Astrocyte of the hippocampus (primary cell): ENCODE measurements around the gene RAB30.

Experiments
- DNase-seq: peaks from one replicate; pipeline ENCODE4 v3.0.0; 2011; ENCODE audit warnings: low read depth, low spot score

RAB30 gene, protein sequence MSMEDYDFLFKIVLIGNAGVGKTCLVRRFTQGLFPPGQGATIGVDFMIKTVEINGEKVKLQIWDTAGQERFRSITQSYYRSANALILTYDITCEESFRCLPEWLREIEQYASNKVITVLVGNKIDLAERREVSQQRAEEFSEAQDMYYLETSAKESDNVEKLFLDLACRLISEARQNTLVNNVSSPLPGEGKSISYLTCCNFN

DNA sequence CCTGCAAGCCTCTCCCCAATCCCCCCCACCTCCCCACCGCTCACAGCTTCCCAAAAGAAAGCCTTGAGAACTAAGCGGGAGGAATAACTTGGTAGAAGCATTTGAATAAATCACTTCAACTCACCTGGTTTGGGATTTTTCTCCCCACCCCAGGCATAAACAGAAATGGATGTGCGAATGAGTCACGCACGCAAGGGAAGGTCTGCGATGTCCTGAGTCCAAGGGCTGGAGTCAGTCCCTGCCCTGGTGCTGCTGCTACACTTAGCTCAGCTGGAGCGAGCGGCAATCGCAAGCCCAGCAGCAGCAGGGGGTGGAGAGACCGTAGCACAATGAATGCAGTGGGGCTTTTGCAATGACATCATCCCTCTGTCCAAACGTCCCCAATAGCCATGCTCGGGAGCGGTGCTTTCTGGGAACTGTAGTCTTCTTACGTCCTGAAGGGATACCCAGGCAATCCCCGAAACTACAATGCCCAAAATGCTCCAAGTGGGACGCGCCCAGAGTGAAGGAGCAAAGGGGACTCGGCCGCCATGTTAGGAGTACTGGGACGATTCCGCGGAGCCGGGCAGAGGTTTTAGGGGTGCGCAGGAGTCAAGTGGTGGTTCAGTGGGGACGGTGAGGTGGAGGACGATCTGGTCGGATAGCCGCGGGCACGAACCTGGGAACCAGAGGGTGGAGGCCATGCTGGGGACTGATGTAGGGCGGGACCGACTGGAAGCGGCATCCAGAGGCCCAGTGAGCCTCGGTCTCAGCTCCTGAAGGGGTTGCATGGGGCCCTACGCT lies at the start of gene RAB30:
RAB30 (minus strand) TSS at position 331 of the 783 bp plus-strand sequence. CDS start 74,581 bp downstream, outside the sequence.
- peak; percentile 100 for DNase-seq

DNA sequence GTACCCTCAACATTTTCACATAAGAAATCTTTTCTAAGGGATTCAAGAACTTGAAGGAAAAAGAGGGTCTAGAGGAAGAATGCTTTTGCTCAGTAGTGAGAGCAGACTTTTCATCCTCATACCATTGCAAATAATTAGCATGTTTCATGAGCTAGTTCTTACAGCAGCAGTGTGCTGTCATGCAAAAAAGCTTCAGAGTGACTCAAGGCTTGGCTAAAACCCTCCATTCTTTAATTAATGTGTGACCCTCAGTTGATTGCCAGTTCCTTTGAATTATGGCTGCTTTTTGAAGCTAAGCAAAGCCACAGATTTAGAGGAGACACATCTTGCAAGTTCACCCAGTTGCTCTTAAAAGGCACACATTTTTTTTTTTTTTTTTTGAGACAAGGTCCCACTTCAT lies 48.6 kb upstream of the RAB30 start:
- peak; percentile 68 for DNase-seq

DNA sequence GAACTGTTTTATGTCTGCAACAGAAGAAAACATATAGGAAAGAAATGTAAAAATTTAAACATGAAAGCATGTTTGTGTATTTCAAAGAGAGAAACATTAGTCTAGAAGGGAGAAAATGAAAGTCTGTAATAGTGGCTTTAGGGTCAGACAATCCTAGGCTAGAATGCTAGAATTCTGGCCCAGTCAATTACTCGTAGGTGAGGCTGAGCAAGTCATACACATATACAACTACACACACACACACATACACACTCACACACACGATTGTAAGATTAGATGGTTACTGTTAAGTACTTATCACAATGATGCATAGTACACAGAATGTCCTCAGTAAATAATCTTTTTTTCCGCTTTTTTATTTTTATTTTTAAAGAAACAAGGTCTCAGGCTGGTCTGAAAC lies 47.5 kb upstream of the RAB30 start:
- no peak for DNase-seq

DNA sequence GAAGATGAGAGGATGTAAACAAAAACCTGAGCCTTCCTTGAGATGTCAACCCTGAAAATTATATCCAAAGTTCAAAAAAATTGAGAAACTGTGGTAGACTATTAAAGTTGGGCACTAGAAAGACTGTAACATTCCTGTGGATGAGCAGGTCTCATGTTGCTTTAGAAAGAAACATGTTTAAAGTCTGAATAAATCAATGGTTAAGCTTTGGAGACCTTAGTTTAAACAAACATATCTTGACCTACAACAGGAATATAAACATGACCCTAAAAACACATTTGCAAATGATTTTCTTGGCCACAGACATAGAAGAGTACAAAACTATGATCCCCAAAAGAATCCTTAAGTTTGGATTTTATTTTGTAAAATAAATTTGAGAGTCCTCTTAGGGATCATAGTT lies 47.1 kb upstream of the RAB30 start:
- DNase-seq = no peak

DNA sequence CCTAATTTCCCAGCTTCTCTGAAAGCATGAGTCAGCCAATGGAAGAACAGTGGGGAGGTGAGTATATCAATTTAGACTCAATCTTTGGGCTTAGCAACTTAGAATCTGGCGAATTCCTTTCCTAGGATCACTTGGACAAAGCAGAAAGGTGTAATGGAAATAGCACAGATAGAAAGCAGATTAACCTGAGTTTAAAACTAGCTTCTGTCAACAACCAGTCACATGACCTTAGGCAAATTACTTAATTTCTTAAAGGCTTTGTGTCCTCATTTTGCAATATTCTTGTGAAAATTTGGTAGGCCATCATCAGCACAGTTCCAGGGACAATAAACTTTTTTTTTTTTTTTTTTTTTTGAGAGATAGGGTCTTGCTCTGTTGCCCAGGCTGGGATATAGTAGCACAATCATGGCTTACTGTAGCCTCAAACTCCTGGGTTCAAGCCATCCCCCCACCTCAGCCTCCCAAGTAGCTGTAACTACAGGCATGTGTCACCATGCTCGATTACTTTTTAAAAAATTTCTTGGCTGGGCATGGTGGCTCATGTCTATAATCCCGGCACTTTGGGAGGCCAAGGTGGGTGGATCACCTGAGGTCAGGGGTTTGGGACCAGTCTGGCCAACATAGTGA lies 44.4 kb upstream of the RAB30 start:
- no peak for DNase-seq

DNA sequence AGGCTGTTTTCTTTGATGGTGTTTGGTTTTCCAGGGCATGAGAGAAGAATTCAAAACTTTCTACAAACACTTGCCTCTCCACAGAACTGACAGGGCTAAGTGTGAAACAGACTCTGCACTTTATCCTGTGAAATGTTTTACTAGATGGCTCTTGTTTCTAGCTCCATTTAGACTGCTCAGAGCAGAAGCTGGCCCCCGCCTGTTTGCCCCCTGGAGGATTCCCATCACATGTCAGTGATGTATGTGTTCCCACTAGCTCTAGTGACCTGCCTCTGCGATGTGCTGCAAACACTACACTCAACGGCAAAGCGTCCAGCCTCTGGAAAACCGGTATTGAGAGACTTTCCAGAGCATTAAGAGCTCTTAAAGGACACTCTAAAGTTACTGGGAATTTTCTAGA lies 43.9 kb upstream of the RAB30 start:
- no peak for DNase-seq

DNA sequence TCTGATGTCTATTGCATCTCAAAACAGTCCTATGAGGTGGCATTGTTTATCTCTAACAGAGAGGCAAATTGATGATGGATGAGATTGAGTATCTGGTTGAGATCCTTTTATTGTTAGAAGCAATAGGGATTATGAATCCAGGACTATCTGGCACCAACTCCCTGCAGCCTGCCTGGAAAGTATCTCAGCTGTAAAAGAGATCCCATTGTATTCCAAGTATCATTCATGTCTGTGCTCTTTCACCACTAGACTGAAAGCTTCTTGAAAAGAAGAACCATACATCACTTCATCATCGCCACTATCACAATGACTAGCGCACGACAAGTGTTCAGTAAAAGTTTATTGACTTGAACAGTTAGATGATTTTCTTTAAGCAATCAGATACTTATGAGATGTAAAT lies 43.3 kb upstream of the RAB30 start:
- no peak for DNase-seq

DNA sequence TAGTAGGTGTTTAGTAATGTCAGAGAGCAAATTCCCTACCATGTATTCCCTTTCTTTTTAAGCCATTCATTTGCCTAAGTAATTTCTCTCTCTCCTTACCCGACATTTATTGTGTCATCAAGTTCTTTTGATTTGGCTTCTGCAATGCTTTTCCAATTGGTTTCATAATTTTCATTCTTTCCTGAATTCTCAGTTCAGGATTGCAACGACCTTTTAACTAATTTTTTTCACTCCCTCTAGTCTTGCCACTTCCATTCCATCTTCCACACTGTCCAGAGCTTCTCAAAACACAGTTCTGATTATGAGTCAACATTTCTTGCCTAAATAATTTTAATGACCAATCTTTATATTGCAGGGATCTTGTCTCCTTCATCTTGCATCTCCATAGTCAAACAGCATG lies 41.2 kb upstream of the RAB30 start:
- no peak for DNase-seq

DNA sequence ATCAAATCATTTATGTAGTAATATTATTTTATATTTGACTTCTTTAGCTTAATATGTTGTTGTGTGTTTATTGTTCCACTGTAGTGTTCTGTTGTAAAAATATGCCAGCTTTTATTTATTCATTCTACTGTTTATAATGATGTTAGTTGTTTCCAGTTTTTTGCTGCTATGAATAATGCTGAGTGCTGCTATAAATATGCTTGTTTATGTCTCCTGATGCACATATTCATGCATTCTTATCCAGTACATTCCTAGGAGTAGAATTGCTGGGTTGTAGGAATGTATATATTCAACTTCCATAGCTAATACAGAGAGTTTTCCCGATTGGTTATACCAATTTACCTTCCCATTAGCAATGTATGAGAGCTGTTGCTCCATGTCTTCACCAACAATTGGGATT lies 33.5 kb upstream of the RAB30 start:
- DNase-seq = no peak

DNA sequence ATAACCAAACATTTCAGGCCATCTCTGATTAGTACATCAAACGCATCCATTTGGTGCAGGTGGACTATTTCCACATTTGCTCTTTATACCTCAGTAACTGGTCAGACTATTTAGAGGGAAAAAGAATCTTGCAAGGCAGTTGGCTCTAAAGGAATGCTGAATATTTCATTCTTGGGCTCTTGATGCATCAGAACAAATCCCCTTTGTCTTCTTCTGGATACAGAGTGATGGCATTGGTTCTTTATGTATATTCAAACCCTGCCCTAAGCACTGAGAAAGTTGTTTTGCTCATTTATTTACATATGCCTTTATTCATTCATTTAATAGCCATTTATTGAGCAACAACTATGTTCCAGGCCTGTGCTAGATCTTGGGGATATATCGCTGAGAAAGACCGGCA lies 31.1 kb upstream of the RAB30 start:
- DNase-seq = no peak

DNA sequence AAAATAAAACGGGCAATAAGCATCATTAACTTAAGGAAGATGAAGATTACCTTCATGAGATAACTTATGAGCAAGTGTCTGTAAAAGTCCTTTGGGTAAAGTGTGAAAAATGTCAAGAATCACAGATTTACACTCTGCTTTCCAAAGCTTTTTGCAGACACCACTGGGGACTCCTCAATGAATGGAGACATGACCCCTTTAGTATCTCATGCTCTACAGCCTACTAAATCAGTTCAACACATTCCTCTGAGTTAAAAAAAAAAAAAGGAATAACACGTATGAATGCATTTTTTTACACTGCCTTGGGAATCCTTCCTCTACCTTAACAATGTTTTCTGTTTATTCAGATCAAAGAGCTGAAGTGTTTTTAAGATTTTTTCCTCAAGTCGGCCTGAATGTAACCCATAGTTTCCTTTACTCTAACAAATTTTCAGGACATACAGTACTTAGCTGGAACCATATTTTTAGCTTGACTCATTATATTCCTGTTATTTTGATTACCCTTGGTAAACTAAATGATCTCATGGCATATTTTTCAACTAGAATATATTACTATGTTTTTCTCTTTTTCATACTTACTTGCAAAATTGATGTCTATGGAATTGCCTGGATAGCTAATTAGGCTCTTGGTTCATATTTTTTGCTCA lies 25.9 kb upstream of the RAB30 start:
- peak; percentile 5 for DNase-seq

DNA sequence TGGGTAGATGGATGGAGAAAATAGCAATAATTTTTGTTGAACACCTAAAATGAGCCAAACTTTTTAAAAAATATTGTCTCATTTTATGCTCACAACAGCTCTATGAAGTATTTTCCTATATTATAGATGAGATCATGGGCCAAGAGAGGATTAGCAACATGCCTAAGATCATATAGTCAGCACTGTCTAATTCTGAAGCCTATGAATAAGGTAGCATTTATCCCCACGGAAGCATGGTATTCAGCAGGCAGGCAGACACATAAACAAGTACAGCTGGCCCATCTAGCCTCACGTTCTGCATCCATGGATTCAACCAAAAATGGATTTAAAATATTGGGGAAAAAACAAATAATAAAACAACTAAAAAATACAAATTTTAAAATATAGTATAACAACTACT lies 21.9 kb upstream of the RAB30 start:
- DNase-seq = no peak

DNA sequence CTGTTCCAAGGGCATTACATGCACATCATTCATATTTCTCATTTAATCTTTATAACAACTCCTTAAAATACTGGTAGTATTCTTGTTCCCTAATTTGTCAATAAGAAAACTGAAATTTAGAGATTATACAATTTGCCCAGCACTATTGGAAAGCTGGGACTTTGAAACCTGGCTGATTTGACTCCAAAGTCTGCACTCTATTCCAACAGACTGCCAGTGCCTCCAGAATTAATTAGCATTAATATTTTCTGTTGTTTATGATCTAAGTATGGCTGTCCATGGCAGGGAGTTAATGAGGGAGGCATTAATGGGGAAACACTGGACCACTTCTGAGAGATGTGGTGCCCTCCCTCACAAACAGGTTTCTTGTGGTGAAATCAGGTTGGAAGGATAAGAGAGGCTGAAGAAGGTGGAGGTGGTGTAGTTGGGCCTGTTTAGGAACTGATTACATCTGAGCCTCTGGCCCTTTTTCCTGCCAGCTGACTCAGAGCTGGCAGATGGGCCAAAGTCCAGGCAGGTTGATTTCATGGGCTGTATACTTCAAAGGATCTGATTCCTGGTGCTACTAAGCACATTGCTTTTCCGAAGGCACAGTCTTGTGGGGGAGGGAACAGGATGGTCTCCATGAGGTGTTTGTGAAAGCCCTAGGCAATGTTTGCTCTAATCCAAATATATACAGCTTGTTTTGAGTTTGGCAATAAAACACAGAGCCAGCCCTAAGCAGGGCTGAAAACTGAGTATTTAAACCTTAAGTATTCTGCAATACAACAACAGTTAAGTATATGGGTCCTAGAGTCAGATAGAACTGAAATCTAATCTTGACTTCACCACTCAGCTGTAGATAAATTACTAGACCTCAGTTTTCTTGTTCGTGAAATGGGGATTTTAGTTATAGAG lies 21.0 kb upstream of the RAB30 start:
- peak; percentile 67 for DNase-seq

DNA sequence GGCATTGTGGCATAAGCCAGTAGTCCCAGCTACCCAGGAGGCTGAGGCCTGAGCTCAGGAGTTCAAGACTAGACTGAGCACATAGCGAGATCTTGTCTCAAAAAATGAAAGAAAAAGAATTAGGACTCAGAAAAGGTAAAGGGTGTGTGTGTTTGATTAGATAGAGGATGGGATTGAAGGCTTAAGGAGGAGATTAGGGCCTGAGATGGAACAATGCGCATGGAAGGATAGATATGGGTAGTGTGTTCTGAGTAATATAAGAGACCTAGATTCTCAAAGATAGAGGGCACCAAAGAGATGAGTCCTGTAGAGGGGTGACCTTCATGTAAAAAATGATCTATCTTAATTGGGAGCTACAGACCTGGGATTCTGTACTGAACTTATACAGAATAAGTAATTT lies 17.3 kb upstream of the RAB30 start:
- no peak for DNase-seq

DNA sequence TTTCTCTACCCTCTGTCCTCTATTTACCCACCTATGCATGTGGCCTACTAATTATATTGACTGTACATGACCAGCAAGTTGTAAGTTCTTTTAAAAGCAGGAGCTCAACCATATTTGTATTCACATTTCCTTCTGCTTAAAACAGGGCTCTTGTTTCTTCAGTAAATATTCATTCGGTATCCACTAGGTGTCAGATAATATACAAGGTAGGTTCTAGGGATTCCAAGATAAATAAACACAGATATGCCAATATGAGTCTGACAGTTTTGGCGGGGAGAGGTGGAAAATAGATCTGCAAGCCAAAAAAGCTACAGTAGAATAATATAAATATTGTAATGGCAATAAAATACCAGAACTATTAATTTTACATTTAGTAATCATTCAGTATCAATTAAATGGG lies 15.3 kb upstream of the RAB30 start:
- peak; percentile 11 for DNase-seq

DNA sequence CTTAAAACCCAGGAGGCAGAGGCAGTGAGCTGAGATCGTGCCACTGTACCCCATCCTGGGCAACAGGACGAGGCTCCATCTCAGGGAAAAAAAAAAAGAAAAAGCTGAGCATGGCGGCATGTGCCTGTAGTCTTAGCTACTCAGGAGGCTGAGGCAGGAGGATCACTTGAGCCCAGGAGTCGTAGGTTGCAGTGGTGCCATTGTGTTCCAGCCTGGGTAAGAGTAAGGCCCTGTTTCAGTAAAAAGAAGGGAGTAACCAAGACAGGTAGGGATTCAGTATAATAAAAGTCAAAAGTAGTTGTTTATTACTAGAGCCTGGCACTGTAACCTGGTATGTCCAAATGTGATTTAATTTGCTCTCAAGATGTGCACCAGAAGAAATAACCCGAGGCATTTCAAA lies 8.1 kb upstream of the RAB30 start:
- no peak for DNase-seq

DNA sequence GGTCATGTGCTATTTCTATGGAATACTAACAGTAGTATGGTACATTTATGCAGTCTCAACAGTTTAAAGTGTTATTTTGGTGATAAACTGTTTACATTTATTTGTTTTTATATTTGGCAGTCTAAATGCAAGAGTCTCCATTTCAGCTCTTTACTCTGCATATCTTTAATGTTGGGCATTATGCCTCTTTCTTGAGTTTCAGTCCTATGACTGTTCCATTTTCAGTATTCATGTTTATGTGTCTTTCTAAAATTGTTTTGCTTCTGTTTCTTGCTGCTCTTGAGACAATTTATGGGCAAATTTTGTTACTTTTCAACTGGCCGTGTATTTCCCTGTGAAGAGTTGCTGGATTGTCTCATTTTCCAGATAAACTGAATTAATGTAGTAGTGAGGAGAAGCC lies 6.6 kb upstream of the RAB30 start:
- no peak for DNase-seq

DNA sequence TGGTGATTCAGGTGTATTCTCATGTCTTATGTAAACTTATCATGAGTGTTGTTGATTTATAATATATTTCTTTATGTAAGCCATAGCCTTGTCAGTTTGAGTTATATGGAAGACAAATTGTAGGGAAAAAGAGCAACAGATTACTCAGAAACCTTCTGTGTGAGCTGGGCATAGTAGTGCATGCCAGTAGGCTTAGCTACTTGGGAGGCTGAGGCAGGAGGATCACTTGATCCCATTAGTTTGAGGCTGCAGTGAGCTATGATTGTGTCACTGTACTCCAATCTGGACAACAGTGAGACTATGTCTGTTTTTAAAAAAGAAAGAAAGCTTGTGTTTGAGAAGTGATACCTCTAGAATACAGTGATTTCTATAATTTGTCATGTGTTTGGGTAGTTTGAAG lies 2.2 kb upstream of the RAB30 start:
- no peak for DNase-seq

DNA sequence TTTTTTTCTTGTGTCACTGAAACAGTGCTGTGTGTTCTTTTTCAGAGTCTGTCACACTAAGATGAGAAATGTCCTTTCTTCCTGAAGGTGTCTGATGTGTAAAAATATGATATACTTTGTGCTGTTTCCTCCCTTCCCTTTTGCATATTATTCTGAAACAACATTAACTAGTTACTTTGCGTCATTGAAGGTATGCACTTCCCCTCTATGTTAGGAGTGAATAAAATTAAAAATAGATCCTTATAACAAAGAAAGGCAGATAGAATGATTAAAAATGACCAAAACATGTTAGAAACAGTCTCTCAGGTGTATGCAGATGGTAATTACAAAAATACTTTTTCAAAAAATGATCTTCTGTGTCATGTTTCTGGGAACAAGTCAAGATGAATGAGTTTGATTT lies 1.6 kb upstream of the RAB30 start:
- DNase-seq = no peak

DNA sequence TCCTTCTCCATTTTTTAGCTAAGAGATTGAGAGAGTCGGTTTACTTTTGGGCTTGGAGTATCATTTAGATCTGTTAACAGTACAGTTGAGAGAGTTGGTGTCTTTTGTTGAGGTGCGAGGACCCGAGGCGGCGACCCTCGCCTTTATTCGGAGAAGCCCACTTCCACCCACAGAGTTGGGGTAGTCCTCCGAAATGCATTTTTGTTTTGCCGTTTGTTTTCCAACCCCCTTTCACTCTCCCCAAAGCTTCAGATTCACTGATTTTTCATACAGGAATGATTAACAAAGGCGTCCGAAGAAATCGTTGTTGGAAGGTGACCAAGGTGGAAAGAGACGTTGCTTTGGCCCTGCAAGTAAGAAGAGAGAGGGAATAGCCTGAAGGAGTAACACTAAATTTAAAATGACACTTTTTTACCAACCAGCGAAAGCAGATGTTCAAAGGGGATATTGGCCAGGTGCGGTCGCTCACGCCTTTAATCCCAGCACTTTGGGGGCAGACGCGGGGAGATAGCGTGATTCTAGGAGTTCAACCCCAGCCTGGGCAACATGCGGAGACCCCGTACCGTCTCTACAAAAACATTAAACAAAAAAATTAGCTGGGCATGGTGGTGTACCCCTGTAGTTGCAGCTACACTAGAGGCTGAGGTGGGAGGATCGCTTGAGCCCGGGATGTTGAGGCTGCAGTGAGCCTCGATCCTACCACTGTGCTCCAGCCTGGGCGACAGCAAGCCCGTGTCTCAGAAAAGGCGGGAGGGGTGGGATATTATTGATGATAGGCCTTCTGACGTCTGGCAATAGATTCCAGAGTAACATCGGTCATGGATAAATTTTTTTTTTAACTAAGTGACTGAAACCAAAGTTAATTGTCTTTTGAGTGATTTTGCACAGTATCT lies 899 bp upstream of the RAB30 start:
- peak; percentile 42 for DNase-seq
